ENCODE results near the gene MDM4. TPM values are rescaled to one million over a fixed set of nuclear protein-coding genes. Genes with fewer than 3 reads are reported as not detected.

The MDM4 gene
- total RNA-seq, 1 experiment from 2014 or later = 49.6 TPM

GRCh38 chr1:204545881-204546280 is 29.7 kb downstream of the MDM4 start:
- H3K56ac ChIP-seq (ENCODE audit: insufficient read length, low read depth, low read length) = no peak overlapping the region
- TF ChIP-seq CTCF (conservative IDR thresholded peaks at IDR 0.05) = no peak
- no CpG with 5 or more reads among the region's 2 CpGs for WGBS (ENCODE audit: extremely low coverage, insufficient read length, low lambda C conversion rate)
- H3K9ac ChIP-seq (ENCODE audit: extremely low read depth, insufficient read length, low read length) = no peak overlapping the region
- no peak overlapping the region for H2BK5ac ChIP-seq (ENCODE audit: insufficient read length, low read length)
- H3K27ac ChIP-seq (ENCODE audit: insufficient read length, low read depth, low read length) = no peak overlapping the region
- no peaks in the 10 kb centered on the region for H3K23me2 ChIP-seq (ENCODE audit: insufficient read length, low read depth, low read length, poor library complexity, severe bottlenecking)
- Mint-ChIP-seq H3K36me3 (ENCODE audit: insufficient read depth in 1 of 3, low read depth in 3 of 3) (peaks cover 42 to 90% (median 86%) of the 10 kb centered on the region in 3 experiments; a peak in 6 of 7 replicates), H3K27me3 (ENCODE audit: low read depth) (no peaks in the 10 kb centered on the region; the same call in 1 of the 2 replicates), H3K4me3 (no peak overlapping the region), H3K4me1 (peaks cover 8 to 9% of the 10 kb centered on the region in 2 experiments; a peak in 3 of 4 replicates), H3K9me3 (no peaks in the 10 kb centered on the region), H3K27ac (no peak overlapping the region)
- H3K4me2 ChIP-seq (ENCODE audit: insufficient read depth, insufficient read length, low read length) = no peak overlapping the region
- no peaks in the 10 kb centered on the region for H3K27me3 ChIP-seq (ENCODE audit: insufficient read depth, low read length)
- DNase-seq = no peak
- H4K8ac ChIP-seq (replicated peaks; ENCODE audit: insufficient read length, low read depth, low read length) = no peak overlapping the region
- H2BK20ac ChIP-seq (ENCODE audit: low read depth, low read length, poor library complexity, severe bottlenecking) = no peak overlapping the region
- H4K5ac ChIP-seq (ENCODE audit: insufficient read length, low read depth, low read length) = no peak overlapping the region
- H3K79me1 ChIP-seq (ENCODE audit: insufficient read depth, low read depth, low read length, poor library complexity, severe bottlenecking) = no peaks in the 10 kb centered on the region
- no peaks in the 10 kb centered on the region for H3K9me3 ChIP-seq (ENCODE audit: control insufficient read depth, low read depth, low read length)
- H3K79me2 ChIP-seq (ENCODE audit: insufficient read depth, low read length) = no peaks in the 10 kb centered on the region
- no peak overlapping the region for H2BK15ac ChIP-seq (ENCODE audit: low read depth, low read length)
- H3K18ac ChIP-seq (ENCODE audit: insufficient read length, low read depth, low read length) = no peak overlapping the region
- no peaks in the 10 kb centered on the region for H3K4me1 ChIP-seq (ENCODE audit: insufficient read depth, low read length)
- H2BK12ac ChIP-seq (ENCODE audit: insufficient read length, low read depth, low read length) = no peak overlapping the region
- no peak overlapping the region for H3K23ac ChIP-seq (ENCODE audit: insufficient read length, low read depth, low read length)
- H3T11ph ChIP-seq (ENCODE audit: low read length) = no peak overlapping the region
- no peak overlapping the region for H3K4ac ChIP-seq (ENCODE audit: low read depth, low read length)
- H2AFZ ChIP-seq (ENCODE audit: low read length) = no peak overlapping the region
- H4K20me1 ChIP-seq (ENCODE audit: control insufficient read depth, insufficient read depth, insufficient read length) = no peaks in the 10 kb centered on the region
- H3K14ac ChIP-seq (ENCODE audit: insufficient read depth, low read length) = no peak overlapping the region
- H2AK5ac ChIP-seq (ENCODE audit: insufficient read length, low read length) = no peak overlapping the region
- H4K91ac ChIP-seq (ENCODE audit: insufficient read length, low read depth, low read length) = no peak overlapping the region
- H2BK120ac ChIP-seq (ENCODE audit: low read depth, low read length, poor library complexity, severe bottlenecking) = no peak overlapping the region

Measured in H9 (cell line).